ENCODE results near the gene SNX8. TPM values are rescaled to one million over a fixed set of nuclear protein-coding genes. Genes with fewer than 3 reads are reported as not detected.

The SNX8 gene, protein sequence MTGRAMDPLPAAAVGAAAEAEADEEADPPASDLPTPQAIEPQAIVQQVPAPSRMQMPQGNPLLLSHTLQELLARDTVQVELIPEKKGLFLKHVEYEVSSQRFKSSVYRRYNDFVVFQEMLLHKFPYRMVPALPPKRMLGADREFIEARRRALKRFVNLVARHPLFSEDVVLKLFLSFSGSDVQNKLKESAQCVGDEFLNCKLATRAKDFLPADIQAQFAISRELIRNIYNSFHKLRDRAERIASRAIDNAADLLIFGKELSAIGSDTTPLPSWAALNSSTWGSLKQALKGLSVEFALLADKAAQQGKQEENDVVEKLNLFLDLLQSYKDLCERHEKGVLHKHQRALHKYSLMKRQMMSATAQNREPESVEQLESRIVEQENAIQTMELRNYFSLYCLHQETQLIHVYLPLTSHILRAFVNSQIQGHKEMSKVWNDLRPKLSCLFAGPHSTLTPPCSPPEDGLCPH
- total RNA-seq, result 12.5 TPM

DNA sequence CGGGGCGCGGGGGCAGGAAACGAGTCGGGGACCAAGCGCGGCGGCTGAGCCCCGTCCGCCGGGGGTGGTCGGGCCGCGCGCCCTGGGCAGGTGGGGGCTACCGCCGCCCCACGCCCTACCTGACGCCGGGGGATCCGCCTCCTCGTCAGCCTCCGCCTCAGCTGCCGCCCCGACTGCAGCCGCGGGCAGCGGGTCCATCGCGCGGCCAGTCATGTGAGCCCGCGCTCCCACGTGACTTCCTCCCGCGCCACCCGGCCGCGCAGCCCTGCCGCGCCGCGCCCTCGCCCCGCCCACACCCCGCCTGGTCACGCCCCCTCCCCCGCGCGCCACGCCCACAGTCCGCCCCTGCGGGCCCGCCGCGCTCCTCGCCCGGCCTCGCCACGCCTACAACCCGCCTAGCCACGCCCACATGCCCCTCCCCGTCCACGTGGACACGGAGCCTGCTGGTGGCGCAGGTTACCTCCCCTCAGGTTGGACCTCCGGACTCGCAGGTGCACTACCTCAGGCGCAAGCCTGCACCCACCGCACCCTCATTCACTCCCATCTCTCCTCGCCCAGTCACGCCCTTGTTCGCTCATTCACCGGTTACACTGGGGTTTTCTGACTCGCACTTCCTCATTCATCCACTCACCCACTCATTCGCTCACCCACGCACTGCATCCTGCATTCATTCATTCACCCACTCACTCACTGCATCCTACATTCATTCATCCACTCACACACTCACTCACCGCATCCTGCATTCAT lies at the start of gene SNX8:
TSS of gene SNX8 (minus strand) at position 233 of the 747 bp plus-strand sequence. CDS start at position 213, 20 bp downstream.
- Histone ChIP-seq H3K27ac (ENCODE audit: low read depth, low read length) (peak within 1 kb of the TSS; percentile 58), H3K4me3 (ENCODE audit: low read length in 3 of 3) (peak within 1 kb of the TSS; percentile 81 to 92 (median 85)), H3K36me3 (ENCODE audit: control insufficient read depth in 3 of 3, insufficient read depth in 3 of 3, low read length in 3 of 3) (peaks cover 0 to 2% (median 2%) of the 10 kb centered on the region in 3 donors), H3K4me1 (ENCODE audit: control insufficient read depth in 3 of 3, insufficient read depth in 3 of 3, low read length in 3 of 3) (peaks cover 5 to 17% (median 8%) of the 10 kb centered on the region in 3 donors), H3K27me3 (ENCODE audit: control insufficient read depth in 3 of 3, insufficient read depth in 3 of 3, low read length in 3 of 3) (peaks cover 0 to 5% (median 3%) of the 10 kb centered on the region in 3 donors), H3K9me3 (ENCODE audit: control insufficient read depth in 3 of 3, low read length in 3 of 3) (no peaks in the 10 kb centered on the region), H3K9ac (ENCODE audit: low read depth in 1 of 3, low read length in 3 of 3) (peak within 1 kb of the TSS; percentile 83 to 85 (median 85))

DNA sequence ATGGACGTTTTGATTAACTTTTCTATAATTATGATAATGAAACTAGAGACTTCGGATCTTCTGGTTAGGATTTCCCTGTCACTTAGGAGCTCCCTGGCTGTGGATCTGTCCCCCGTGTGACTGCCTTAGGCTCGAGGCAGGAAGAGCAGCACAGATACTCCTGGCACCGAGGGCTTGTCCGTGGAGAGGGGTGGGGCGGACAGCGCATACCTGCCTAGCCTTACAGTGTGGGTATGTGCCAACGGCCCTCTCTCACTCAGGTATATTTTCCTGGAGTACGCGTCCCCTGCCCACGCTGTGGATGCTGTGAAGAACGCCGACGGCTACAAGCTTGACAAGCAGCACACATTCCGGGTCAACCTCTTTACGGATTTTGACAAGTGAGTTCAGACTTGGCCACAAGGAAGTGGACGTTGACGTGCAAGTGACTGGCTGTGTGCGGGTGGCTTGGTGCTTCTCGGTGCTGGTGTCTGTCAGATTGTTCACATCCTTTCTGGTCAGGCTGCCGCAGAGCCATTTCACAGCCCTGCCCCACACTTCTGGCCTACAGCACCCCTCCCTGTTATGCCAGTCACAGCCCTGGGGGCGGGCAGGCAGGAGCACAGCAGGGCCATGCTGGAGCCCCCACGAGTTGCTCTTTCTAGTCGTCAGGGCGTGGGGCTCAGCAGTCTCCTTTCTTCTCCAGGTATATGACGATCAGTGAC lies 48.3 kb upstream of the SNX8 start:
- Histone ChIP-seq H3K9me3 (ENCODE audit: control insufficient read depth in 3 of 3, low read length in 3 of 3) (no peaks in the 10 kb centered on the region), H3K36me3 (ENCODE audit: control insufficient read depth in 3 of 3, insufficient read depth in 3 of 3, low read length in 3 of 3) (peaks cover 49 to 64% (median 57%) of the 10 kb centered on the region in 3 donors), H3K27ac (ENCODE audit: low read depth, low read length) (no peak overlapping the region), H3K4me3 (ENCODE audit: low read length in 3 of 3) (no peak overlapping the region), H3K9ac (ENCODE audit: low read depth in 1 of 3, low read length in 3 of 3) (no peak overlapping the region), H3K27me3 (ENCODE audit: control insufficient read depth in 3 of 3, insufficient read depth in 3 of 3, low read length in 3 of 3) (no peaks in the 10 kb centered on the region), H3K4me1 (ENCODE audit: control insufficient read depth in 3 of 3, insufficient read depth in 3 of 3, low read length in 3 of 3) (peaks cover 0 to 9% (median 8%) of the 10 kb centered on the region in 3 donors)

DNA sequence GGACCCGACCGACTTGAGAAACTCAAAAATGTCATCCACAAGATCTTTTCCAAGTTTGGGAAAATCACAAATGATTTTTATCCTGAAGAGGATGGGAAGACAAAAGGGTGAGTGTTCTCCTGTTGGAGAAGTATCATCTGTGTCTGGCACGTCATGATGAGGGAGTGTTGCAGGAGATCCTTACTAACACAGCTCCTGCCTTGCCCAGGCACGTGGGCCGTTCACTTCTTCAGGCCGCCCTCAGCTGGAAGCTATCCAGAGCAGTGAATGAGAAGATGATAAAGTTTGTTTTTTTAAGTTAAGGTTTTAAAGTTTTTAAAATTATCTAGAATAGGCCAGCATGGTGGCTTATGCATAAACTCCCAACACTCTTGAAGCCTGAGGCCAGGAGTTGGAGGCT lies 46.6 kb upstream of the SNX8 start:
- H3K4me1 ChIP-seq (ENCODE audit: control insufficient read depth in 3 of 3, insufficient read depth in 3 of 3, low read length in 3 of 3), result peaks cover 14 to 24% (median 24%) of the 10 kb centered on the region in 3 donors
- H3K9me3 ChIP-seq (ENCODE audit: control insufficient read depth in 3 of 3, low read length in 3 of 3), result no peaks in the 10 kb centered on the region
- H3K36me3 ChIP-seq (ENCODE audit: control insufficient read depth in 3 of 3, insufficient read depth in 3 of 3, low read length in 3 of 3), result peaks cover 39 to 48% (median 45%) of the 10 kb centered on the region in 3 donors
- H3K9ac ChIP-seq (ENCODE audit: low read depth in 1 of 3, low read length in 3 of 3), result no peak overlapping the region
- H3K4me3 ChIP-seq (ENCODE audit: low read length in 3 of 3), result no peak overlapping the region
- no peaks in the 10 kb centered on the region for H3K27me3 ChIP-seq (ENCODE audit: control insufficient read depth in 3 of 3, insufficient read depth in 3 of 3, low read length in 3 of 3)
- H3K27ac ChIP-seq (ENCODE audit: low read depth, low read length), result no peak overlapping the region

DNA sequence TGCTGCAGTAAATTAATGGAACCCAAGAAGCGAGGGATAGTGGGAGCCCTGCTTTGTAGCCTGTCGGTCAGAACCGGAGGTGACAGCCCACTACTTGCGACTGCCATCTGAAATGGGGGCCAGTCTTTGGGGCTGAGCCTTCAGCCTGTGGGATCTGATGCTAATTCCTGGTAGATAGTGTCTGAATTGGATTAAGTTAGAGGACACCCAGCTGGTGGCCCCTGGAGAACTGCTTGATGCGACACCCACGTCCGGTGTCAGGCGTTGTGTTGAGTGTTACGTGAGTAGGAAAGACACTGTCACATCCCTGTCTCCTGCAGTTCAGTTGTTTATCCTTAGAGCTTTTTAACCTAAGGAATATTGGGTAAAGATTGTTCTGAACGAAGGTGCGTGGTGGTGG lies 45.4 kb upstream of the SNX8 start:
- Histone ChIP-seq H3K36me3 (ENCODE audit: control insufficient read depth in 3 of 3, insufficient read depth in 3 of 3, low read length in 3 of 3) (peaks cover 29 to 40% (median 33%) of the 10 kb centered on the region in 3 donors), H3K9ac (ENCODE audit: low read depth in 1 of 3, low read length in 3 of 3) (no peak overlapping the region), H3K27ac (ENCODE audit: low read depth, low read length) (no peak overlapping the region), H3K4me3 (ENCODE audit: low read length in 3 of 3) (no peak overlapping the region), H3K27me3 (ENCODE audit: control insufficient read depth in 3 of 3, insufficient read depth in 3 of 3, low read length in 3 of 3) (no peaks in the 10 kb centered on the region), H3K9me3 (ENCODE audit: control insufficient read depth in 3 of 3, low read length in 3 of 3) (no peaks in the 10 kb centered on the region), H3K4me1 (ENCODE audit: control insufficient read depth in 3 of 3, insufficient read depth in 3 of 3, low read length in 3 of 3) (peaks cover 19 to 30% (median 28%) of the 10 kb centered on the region in 3 donors)

DNA sequence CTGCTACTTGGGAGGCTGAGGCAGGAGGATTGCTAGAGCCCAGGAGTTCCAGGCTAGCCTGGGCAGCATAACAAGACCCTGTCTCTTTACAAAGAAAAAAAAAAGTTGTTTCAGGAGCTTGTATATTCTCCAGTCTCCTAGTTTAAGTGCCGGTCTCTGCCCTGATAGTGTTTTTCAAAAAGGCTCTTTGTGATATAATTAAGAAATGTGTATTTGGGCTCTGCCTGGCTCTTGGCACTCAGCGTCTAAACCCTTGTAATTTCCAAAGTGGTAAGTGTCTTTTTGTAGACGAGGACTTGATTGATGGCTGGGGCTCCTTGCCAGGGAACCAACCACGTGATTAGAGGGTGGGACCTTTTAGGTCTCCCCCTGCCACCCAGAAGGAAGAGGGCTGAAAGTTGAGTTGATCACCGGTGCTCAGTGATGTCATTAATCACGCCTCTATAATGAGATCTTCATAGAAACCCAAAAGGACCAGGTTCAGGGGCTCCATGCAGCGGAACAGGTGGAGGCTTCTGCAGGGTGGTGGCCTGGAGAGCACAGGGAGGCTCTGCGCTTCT lies 44.8 kb upstream of the SNX8 start:
- no peaks in the 10 kb centered on the region for H3K27me3 ChIP-seq (ENCODE audit: control insufficient read depth in 3 of 3, insufficient read depth in 3 of 3, low read length in 3 of 3)
- H3K27ac ChIP-seq (ENCODE audit: low read depth, low read length), result no peak overlapping the region
- H3K9me3 ChIP-seq (ENCODE audit: control insufficient read depth in 3 of 3, low read length in 3 of 3), result no peaks in the 10 kb centered on the region
- H3K4me1 ChIP-seq (ENCODE audit: control insufficient read depth in 3 of 3, insufficient read depth in 3 of 3, low read length in 3 of 3), result peaks cover 19 to 30% (median 28%) of the 10 kb centered on the region in 3 donors
- H3K36me3 ChIP-seq (ENCODE audit: control insufficient read depth in 3 of 3, insufficient read depth in 3 of 3, low read length in 3 of 3), result peaks cover 25 to 35% (median 28%) of the 10 kb centered on the region in 3 donors
- no peak overlapping the region for H3K4me3 ChIP-seq (ENCODE audit: low read length in 3 of 3)
- no peak overlapping the region for H3K9ac ChIP-seq (ENCODE audit: low read depth in 1 of 3, low read length in 3 of 3)

DNA sequence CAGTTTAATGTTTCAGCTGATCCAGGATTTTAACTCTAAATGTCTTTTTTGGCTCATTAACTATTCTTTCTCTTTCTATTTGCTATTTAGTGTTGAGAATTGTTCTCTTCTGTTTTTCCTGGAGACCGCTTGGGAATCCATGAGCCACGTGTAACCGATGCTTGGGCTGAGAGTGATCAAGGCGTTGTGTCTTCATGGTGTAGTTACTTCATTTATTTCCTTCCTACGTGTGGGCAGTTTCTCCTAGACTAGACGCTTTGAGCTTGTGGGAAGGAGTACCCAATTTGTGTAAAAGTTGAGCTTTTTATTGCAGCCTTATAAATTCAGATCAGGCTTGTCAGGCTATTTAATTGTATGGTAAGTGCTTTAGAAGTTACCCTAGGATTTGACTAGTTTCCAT lies 43.3 kb upstream of the SNX8 start:
- H3K27me3 ChIP-seq (ENCODE audit: control insufficient read depth in 3 of 3, insufficient read depth in 3 of 3, low read length in 3 of 3), result no peaks in the 10 kb centered on the region
- H3K4me3 ChIP-seq (ENCODE audit: low read length in 3 of 3), result no peak overlapping the region
- H3K4me1 ChIP-seq (ENCODE audit: control insufficient read depth in 3 of 3, insufficient read depth in 3 of 3, low read length in 3 of 3), result peaks cover 26 to 39% (median 34%) of the 10 kb centered on the region in 3 donors
- H3K9ac ChIP-seq (ENCODE audit: low read depth in 1 of 3, low read length in 3 of 3), result peak overlapping the region in 2 of 3 donors; percentile 30 to 40
- H3K27ac ChIP-seq (ENCODE audit: low read depth, low read length), result no peak overlapping the region
- peaks cover 14 to 22% (median 14%) of the 10 kb centered on the region in 3 donors for H3K36me3 ChIP-seq (ENCODE audit: control insufficient read depth in 3 of 3, insufficient read depth in 3 of 3, low read length in 3 of 3)
- H3K9me3 ChIP-seq (ENCODE audit: control insufficient read depth in 3 of 3, low read length in 3 of 3), result no peaks in the 10 kb centered on the region

DNA sequence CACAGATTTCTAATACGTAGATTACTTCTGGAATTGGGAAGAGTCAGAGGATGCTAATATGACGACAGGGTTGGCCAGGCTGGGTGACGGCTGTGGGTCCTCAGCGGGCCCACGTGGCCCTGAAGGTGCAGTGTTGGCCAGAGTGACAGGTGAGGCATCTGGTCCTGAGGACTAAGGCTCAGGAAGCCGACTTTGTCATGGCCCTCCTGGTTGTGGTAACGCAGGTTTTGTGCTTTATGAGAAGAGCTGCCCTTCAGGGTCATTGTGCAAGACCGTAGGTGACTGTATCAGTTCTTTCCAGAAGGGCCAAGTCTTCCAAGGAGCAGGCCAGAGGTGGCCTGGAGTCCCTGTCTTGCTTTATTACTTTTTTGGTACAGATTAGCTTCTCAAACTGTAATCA lies 42.9 kb upstream of the SNX8 start:
- Histone ChIP-seq H3K27ac (ENCODE audit: low read depth, low read length) (no peak overlapping the region), H3K4me3 (ENCODE audit: low read length in 3 of 3) (peak overlapping the region in 2 of 3 donors; percentile 4 to 22), H3K36me3 (ENCODE audit: control insufficient read depth in 3 of 3, insufficient read depth in 3 of 3, low read length in 3 of 3) (peaks cover 10 to 18% (median 10%) of the 10 kb centered on the region in 3 donors), H3K27me3 (ENCODE audit: control insufficient read depth in 3 of 3, insufficient read depth in 3 of 3, low read length in 3 of 3) (no peaks in the 10 kb centered on the region), H3K9ac (ENCODE audit: low read depth in 1 of 3, low read length in 3 of 3) (peak overlapping the region in 2 of 3 donors; percentile 30 to 40), H3K4me1 (ENCODE audit: control insufficient read depth in 3 of 3, insufficient read depth in 3 of 3, low read length in 3 of 3) (peaks cover 26 to 39% (median 34%) of the 10 kb centered on the region in 3 donors), H3K9me3 (ENCODE audit: control insufficient read depth in 3 of 3, low read length in 3 of 3) (no peaks in the 10 kb centered on the region)

DNA sequence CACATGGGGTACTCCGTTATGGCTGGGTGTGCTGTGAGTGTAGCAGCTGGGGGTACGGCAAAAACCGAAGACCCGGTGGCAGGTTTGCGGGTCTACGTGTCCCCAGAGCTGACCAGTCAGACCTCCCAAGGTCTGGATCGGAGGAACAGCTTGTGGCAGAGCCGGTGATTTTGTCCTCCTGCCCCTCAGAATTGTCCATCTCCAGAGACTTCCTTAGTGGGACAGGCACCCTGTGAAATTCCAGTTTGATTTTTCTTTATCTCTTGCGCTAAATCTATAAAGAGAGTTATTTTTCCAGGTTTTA lies 41.4 kb upstream of the SNX8 start:
- peaks cover 26 to 39% (median 34%) of the 10 kb centered on the region in 3 donors for H3K4me1 ChIP-seq (ENCODE audit: control insufficient read depth in 3 of 3, insufficient read depth in 3 of 3, low read length in 3 of 3)
- peak overlapping the region; percentile 87 to 93 (median 89) for H3K4me3 ChIP-seq (ENCODE audit: low read length in 3 of 3)
- H3K9ac ChIP-seq (ENCODE audit: low read depth in 1 of 3, low read length in 3 of 3), result peak overlapping the region; percentile 90 to 99 (median 92)
- no peaks in the 10 kb centered on the region for H3K27me3 ChIP-seq (ENCODE audit: control insufficient read depth in 3 of 3, insufficient read depth in 3 of 3, low read length in 3 of 3)
- peaks cover 4 to 10% (median 5%) of the 10 kb centered on the region in 3 donors for H3K36me3 ChIP-seq (ENCODE audit: control insufficient read depth in 3 of 3, insufficient read depth in 3 of 3, low read length in 3 of 3)
- H3K9me3 ChIP-seq (ENCODE audit: control insufficient read depth in 3 of 3, low read length in 3 of 3), result no peaks in the 10 kb centered on the region
- no peak overlapping the region for H3K27ac ChIP-seq (ENCODE audit: low read depth, low read length)

DNA sequence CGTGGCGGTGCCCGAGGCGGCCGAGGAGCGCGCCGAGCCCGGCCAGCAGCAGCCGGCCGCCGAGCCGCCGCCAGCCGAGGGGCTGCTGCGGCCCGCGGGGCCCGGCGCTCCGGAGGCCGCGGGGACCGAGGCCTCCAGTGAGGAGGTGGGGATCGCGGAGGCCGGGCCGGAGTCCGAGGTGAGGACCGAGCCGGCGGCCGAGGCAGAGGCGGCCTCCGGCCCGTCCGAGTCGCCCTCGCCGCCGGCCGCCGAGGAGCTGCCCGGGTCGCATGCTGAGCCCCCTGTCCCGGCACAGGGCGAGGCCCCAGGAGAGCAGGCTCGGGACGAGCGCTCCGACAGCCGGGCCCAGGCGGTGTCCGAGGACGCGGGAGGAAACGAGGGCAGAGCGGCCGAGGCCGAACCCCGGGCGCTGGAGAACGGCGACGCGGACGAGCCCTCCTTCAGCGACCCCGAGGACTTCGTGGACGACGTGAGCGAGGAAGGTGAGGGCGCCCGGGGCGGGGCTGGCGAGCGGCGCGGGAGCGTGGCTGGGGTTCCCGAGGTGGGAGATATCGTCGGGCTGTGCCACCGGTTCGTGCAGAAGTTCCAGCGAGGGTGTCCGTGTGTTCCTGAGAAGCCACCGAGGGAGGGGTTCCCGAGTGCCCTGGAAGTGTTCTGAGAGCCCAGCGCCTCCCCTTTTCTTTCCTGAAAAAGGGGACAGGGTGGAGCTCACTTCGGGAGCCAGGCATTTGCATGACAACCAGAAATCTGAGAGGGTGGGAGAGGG lies 40.9 kb upstream of the SNX8 start:
- Histone ChIP-seq H3K4me1 (ENCODE audit: control insufficient read depth in 3 of 3, insufficient read depth in 3 of 3, low read length in 3 of 3) (peaks cover 26 to 39% (median 34%) of the 10 kb centered on the region in 3 donors), H3K27me3 (ENCODE audit: control insufficient read depth in 3 of 3, insufficient read depth in 3 of 3, low read length in 3 of 3) (no peaks in the 10 kb centered on the region), H3K4me3 (ENCODE audit: low read length in 3 of 3) (peak overlapping the region; percentile 87 to 93 (median 89)), H3K9ac (ENCODE audit: low read depth in 1 of 3, low read length in 3 of 3) (peak overlapping the region; percentile 90 to 99 (median 92)), H3K36me3 (ENCODE audit: control insufficient read depth in 3 of 3, insufficient read depth in 3 of 3, low read length in 3 of 3) (peaks cover 3 to 10% (median 5%) of the 10 kb centered on the region in 3 donors), H3K27ac (ENCODE audit: low read depth, low read length) (no peak overlapping the region), H3K9me3 (ENCODE audit: control insufficient read depth in 3 of 3, low read length in 3 of 3) (no peaks in the 10 kb centered on the region)

Measured in skeletal muscle tissue (tissue), 4 donors.